Heart left ventricle (tissue), 16 donors: ENCODE data around the gene INPP4A. TPM values are rescaled to one million over a fixed set of nuclear protein-coding genes. Genes with fewer than 3 reads are reported as not detected.

Experiments used
- ATAC-seq, 4 donors: fragments of 200-7000 bp; cut with Tn5 transposase; one replicate each; pipeline ENCODE4 v1.9.1; 2020 to 2022; ENCODE audit warnings: moderate library complexity in 4 of 4, mild to moderate bottlenecking in 3 of 4, moderate number of reproducible peaks in 1 of 4
- DNase-seq, 5 donors: peaks; one replicate each; pipeline ENCODE4 v3.0.0-alpha.2; 2020
- H3K27ac ChIP-seq, 12 donors: fragments of 200-600 bp; sonication (generic) in 4 of 12; one replicate each; pipeline versions ENCODE4 v1.5.0 to v1.8.0; 2016 to 2022; ENCODE audit warnings: mild to moderate bottlenecking in 2 of 12
- H3K27me3 ChIP-seq, 9 donors: fragments of 200-600 bp; sonication (generic) in 2 of 9; one replicate each; pipeline versions ENCODE4 v1.5.1 to v1.8.0; 2016 to 2022; ENCODE audit warnings: mild to moderate bottlenecking in 3 of 9
- H3K36me3 ChIP-seq, 9 donors: fragments of 200-600 bp; sonication (generic) in 2 of 9; one replicate each; pipeline versions ENCODE4 v1.5.0 to v1.8.0; 2018 to 2022; ENCODE audit warnings: mild to moderate bottlenecking in 2 of 9
- H3K4me1 ChIP-seq, 12 donors: fragments of 200-600 bp; sonication (generic) in 4 of 12; one replicate each; pipeline versions ENCODE4 v1.5.0 to v1.8.0; 2016 to 2022; ENCODE audit warnings: mild to moderate bottlenecking in 3 of 12
- H3K4me3 ChIP-seq, 12 donors: fragments of 200-600 bp; sonication (generic) in 4 of 12; one replicate each; pipeline versions ENCODE4 v1.5.0 to v1.8.0; 2017 to 2022; ENCODE audit warnings: mild to moderate bottlenecking in 9 of 12, moderate library complexity in 4 of 12
- H3K9me3 ChIP-seq, 12 donors: fragments of 200-600 bp; sonication (generic) in 4 of 12; one replicate each; pipeline versions ENCODE4 v1.5.0 to v1.8.0; 2016 to 2022; ENCODE audit warnings: mild to moderate bottlenecking in 1 of 12
- CTCF ChIP-seq, 12 donors: fragments of 200-600 bp; sonication (generic) in 4 of 12; IDR thresholded peaks; one replicate each; pipeline versions ENCODE4 v1.5.0 to v1.8.0; 2018 to 2022; ENCODE audit warnings: antibody characterized with exemption in 12 of 12, mild to moderate bottlenecking in 5 of 12
- POLR2A ChIP-seq, 2 donors: fragments of 450-650 bp; IDR thresholded peaks; one replicate each; pipeline ENCODE4 v1.6.1; 2017; ENCODE audit warnings: antibody characterized with exemption in 2 of 2, mild to moderate bottlenecking in 2 of 2, moderate library complexity in 2 of 2
- WGBS, 4 donors: extraction: QIAGEN DNeasy Blood & Tissue Kit in 2 of 4; methylation state at CpG; one replicate each; pipeline versions ENCODE4 v1.1.5 to v1.1.7; 2013 to 2018; 5-methylcytosine and 5-hydroxymethylcytosine counted together
- intact Hi-C, 10 donors: fragments of 100-400 bp; cut with DNase I; formaldehyde crosslinking; loops; one replicate each; pipeline versions ENCODE4 v1.11.1 to v1.14.2; 2022
- polyA plus RNA-seq, 2 donors: library from polyadenylated mRNA; stranded (reverse); fragments of 200-250 nt; gene quantifications; one replicate each; pipeline ENCODE4 v1.2.3, GENCODE V29; 2013
- total RNA-seq, 9 donors: library from RNA; depleted of rRNA in 2 of 9; stranded (reverse); fragments of >200 nt in 2 of 9; fragmentation: NEBNext Ultra II Directional in 3 of 9; extraction: Animal tissue kit (Norgen Biotek cat#: 25700) in 3 of 9; gene quantifications; one replicate each; pipeline versions ENCODE4 v1.1.0 to v1.2.4, GENCODE V29; 2016 to 2023
- donor health status: ischemic (EF 13 %, LVEDD 7.1; RV severe dilation, severe dysfunction).
- donor health status: healthy with polysubstance abuse.
- donor health status: DM: no; HTN: yes; CAD: no.
- donor health status: DM: no; HTN: no; CAD: no.
- donor health status: ischemic (EF 25% LVEDD 6.9; RV normal size, moderate dysfunction).
- donor health status: ischemic (EF 25% LVEDD 5.7; RV mildly dilated, moderate dysfunction).
- donor health status: healthy.
- donor health status: DM: yes; HTN: yes; CAD: no.
- donor health status: ischemic (EF 35%, LVEDD 5.7; RV mildly dilated, moderate dysfunction).
- donor health status: nonischemic (EF 11% LVEDD 7.7; RV severe dilation, severe dysfunction).
- donor health status: DM: yes; HTN: yes; CAD: no.
- donor health status: PGD.
- donor health status: ischemic (EF 29% LVEDD 5.4; RV normal size, mild dysfunction).
- donor health status: nonischemic (EF 23%, LVEDD 6.1; RV moderate dilation, normal function).

Gene INPP4A
- total and polyA plus RNA-seq, 11 donors = 5.1 to 30.5 (median 20.3) TPM

- Histone ChIP-seq H3K27me3 (no peaks in the 10 kb centered on the region), H3K9me3 (no peaks in the 10 kb centered on the region), H3K27ac (no peak overlapping the region), H3K4me1 (peaks cover 11 to 89% (median 68%) of the 10 kb centered on the region in 12 donors), H3K4me3 (no peak overlapping the region), H3K36me3 (no peaks in the 10 kb centered on the region)
- TF ChIP-seq POLR2A (IDR thresholded peaks at IDR 0.05) = no peak
- no peak for TF ChIP-seq CTCF (IDR thresholded peaks at IDR 0.05)
- WGBS, 4 donors = 90 to 94% (median 91%) methylated on average over 6 of the region's 6 CpGs
- DNase-seq (no peak), ATAC-seq (no peak)
- intact Hi-C loops = loop anchor here in 1 of 10 donors (5.0 kb wide), 1 partner anchor 41 kb away; the partner anchor contains the start of gene INPP4A
Measured at GRCh38 chr2:98483257-98483861, 38.7 kb downstream of the INPP4A start.

GRCh38 chr2:98484121-98484557, 39.5 kb downstream of the INPP4A start:
- intact Hi-C loops = loop anchor here in 1 of 10 donors (5.0 kb wide), 1 partner anchor 42 kb away; the partner anchor contains the start of gene INPP4A
- H3K36me3 ChIP-seq = no peaks in the 10 kb centered on the region
- peaks cover 8 to 87% (median 65%) of the 10 kb centered on the region in 12 donors for H3K4me1 ChIP-seq
- ATAC-seq (no peak), DNase-seq (no peak)
- H3K9me3 ChIP-seq = no peaks in the 10 kb centered on the region
- WGBS, 4 donors = 76 to 86% (median 83%) methylated on average over 5 of the region's 5 CpGs
- no peak overlapping the region for H3K4me3 ChIP-seq
- H3K27me3 ChIP-seq = no peaks in the 10 kb centered on the region
- no peak overlapping the region for H3K27ac ChIP-seq
- no peak for TF ChIP-seq CTCF (IDR thresholded peaks at IDR 0.05)
- no peak for TF ChIP-seq POLR2A (IDR thresholded peaks at IDR 0.05)

- Histone ChIP-seq H3K36me3 (no peaks in the 10 kb centered on the region), H3K27ac (no peak overlapping the region), H3K9me3 (no peaks in the 10 kb centered on the region), H3K4me1 (peaks cover 4 to 87% (median 62%) of the 10 kb centered on the region in 12 donors), H3K4me3 (no peak overlapping the region), H3K27me3 (no peaks in the 10 kb centered on the region)
- WGBS, 4 donors = 91 to 93% (median 92%) methylated on average over 13 of the region's 13 CpGs
- DNase-seq (no peak), ATAC-seq (no peak)
- intact Hi-C loops = loop anchor here in 2 of 10 donors (5.0 kb wide), 2 partner anchors 38 to 43 kb away; partner anchors contain the start of gene INPP4A (in 1 of the 2)
- TF ChIP-seq POLR2A (IDR thresholded peaks at IDR 0.05) = no peak
- no peak for TF ChIP-seq CTCF (IDR thresholded peaks at IDR 0.05)
Measured at GRCh38 chr2:98484652-98485452, 40.2 kb downstream of the INPP4A start.

- WGBS, 4 donors = 92 to 97% (median 94%) methylated on average over 4 of the region's 4 CpGs
- DNase-seq = no peak
- peaks cover 0 to under 1% (median 0%) of the 10 kb centered on the region in 9 donors for H3K36me3 ChIP-seq
- intact Hi-C loops = loop anchor here in 1 of 10 donors (5.0 kb wide), 1 partner anchor 38 kb away; no protein-coding TSS in a partner anchor
- H3K4me3 ChIP-seq = no peak overlapping the region
- H3K27ac ChIP-seq = no peak overlapping the region
- H3K9me3 ChIP-seq = no peaks in the 10 kb centered on the region
- no peaks in the 10 kb centered on the region for H3K27me3 ChIP-seq
- H3K4me1 ChIP-seq = peaks cover 0 to 87% (median 58%) of the 10 kb centered on the region in 12 donors
- no peak for ATAC-seq
- TF ChIP-seq POLR2A (IDR thresholded peaks at IDR 0.05) (no peak), CTCF (IDR thresholded peaks at IDR 0.05) (no peak)
Measured at GRCh38 chr2:98485453-98485755, 40.7 kb downstream of the INPP4A start.
